Measurements from ENCODE around the gene PPP1R14D.

- no peak for TF ChIP-seq CTCF (IDR thresholded peaks at IDR 0.05)
- TF ChIP-seq POLR2AphosphoS5 (IDR thresholded peaks at IDR 0.05): no peak
- no peak for TF ChIP-seq EP300 (IDR thresholded peaks at IDR 0.05)
Observed at GRCh38 chr15:40838756-40839155, 10.2 kb upstream of the PPP1R14D start.
